NCI-H526 treated with DMSO at 0.1 percent for 48 hours (cell line): Measurements from ENCODE around the gene SSTR4.
A peak's percentile ranks its signal among the peaks of the same experiment; 100 is the strongest.

Experiments used
- DNase-seq: peaks from one replicate; lab custom pipeline; 2025; lab: John Stamatoyannopoulos, UW

SSTR4 gene

DNA sequence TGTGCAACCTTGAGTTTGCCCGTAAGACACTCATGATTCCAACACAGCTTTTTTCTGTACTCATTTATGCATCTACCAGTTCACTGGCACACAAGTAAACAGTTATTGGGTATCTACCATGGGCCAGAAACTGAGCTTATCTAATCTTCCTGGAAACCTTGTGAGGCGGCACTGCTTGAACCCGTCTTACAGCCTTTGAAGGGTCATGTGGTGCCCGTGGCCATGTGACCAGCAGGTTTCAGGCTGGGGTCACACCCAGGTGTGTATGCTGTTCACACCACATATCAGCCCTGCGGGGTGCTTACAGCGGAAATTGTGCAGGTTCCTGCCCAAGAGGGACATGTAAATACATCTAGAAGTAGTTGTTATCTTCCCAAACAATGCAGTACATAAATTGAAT, 8.3 kb downstream of the SSTR4 start:
- no peak for DNase-seq

DNA sequence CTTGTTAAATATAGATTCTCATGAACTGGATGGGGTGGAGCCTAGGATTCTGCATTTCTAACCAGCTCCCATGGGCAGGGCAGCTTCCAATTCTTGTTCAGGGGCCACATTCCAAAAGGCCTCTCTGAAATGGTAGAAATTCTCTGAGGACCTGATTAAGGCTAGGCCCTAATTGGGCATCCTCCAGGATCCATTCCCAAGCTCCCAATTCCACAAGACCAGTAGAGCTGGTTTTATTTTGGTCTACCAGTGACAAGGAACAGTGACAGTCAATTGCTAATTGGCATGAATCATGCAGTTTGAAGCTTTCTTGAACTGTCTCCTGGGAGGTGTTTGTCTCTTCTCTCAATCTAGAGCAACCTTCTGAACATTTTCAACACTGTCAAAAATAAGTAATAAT, 11.3 kb downstream of the SSTR4 start:
- no peak for DNase-seq

DNA sequence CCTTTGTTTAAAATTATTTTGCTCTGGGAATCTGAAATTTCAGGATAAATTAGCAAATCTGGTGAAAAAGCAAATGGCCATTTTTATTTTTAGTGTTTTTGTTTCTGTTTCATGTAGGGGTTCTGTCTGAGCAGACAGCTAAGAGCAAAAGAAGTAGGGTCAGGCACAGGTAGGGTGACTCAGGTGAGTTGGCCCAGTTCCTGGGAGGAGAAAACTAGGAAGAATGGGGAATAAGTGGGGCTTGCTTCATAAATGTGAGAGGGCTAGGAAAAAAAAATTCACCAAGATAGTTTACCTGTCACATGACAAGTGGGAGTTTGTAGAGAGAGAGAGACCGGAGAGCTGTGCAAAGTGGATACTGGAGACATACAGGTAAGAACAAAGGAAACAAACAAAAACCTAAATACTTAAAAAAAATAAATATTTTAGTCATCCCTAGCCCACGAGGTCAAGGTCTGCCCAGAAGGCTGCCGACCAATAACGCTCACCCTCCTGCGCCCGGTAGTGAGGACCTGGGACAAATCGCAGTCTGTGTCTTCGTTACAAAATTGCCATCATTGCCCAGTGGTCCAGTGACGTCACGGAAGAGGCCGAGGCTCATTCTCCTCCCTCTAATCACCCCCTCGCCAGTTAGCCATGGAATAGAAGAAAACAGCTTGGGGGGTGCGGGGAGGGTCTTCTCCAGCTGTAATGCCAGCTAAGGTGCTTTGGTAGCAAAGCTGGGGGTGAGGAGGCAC, 12.1 kb downstream of the SSTR4 start:
- DNase-seq: no peak

DNA sequence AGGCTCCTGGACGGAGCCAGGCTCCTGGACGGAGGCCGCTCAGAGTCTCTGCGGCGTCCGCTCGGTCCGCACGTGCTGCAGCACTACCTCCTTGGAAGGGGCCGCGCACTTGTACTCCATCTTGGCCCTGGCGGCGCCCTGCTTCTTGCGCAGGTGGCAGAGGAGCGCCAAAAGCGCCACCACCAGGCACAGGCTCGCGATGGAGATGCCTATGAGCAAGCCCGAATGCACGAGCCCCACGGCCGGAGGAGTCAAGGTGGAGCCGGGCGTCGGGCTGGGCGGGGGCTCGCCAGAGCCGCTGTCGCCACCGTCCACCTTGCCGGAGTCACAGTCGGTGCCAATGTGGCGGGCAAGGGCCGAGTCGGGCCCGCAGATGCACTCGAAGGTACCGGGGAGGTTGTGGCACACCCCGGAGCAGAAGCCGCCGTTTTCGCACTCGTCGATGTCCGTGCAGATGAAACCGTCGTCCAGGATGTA, 12.7 kb downstream of the SSTR4 start:
- DNase-seq: peak; percentile 4

DNA sequence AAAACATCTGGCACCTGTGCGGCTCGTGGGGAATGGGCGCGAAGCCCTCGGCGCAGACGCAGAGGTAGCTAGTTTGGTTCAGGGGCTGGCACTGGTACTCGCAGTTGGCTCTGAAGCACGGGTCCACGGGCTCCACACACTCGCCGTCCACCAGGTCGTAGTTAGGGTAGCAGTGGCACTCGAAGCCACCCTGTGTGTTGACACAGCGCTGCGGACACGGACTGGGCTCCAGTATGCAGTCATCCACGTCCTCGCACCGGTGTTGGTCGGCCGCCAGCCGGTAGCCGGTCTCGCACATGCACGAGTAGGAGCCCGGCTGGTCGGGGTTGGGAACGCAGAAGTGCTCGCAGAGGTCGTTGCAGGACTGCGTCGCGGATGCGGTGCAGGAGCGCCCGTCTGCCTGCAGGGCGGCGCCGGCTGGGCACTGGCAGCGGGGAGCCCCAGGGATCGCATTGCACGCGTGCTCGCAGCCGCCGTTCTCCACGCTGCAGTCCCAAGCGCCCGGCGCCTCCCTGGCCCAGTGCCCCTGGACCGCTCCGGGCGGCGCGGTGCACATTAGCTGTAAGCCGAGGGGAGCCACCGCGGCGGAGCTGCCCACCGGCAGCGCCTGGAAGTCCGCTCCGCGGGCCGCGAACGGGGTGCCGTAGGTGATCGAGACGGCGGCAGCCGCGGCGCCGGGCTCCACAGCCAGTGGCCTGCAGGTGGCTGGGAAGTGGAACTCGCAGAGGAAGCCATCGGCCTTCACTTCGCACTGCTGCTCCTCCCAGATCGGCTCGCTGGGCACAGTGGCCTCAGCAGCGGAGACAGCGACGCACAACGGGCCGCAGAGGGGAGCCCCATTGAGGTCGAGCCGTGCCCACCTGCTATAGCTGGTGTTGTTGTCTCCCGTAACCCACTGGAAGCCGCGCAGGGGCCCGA, 13.4 kb downstream of the SSTR4 start:
- DNase-seq: peak; percentile 9

DNA sequence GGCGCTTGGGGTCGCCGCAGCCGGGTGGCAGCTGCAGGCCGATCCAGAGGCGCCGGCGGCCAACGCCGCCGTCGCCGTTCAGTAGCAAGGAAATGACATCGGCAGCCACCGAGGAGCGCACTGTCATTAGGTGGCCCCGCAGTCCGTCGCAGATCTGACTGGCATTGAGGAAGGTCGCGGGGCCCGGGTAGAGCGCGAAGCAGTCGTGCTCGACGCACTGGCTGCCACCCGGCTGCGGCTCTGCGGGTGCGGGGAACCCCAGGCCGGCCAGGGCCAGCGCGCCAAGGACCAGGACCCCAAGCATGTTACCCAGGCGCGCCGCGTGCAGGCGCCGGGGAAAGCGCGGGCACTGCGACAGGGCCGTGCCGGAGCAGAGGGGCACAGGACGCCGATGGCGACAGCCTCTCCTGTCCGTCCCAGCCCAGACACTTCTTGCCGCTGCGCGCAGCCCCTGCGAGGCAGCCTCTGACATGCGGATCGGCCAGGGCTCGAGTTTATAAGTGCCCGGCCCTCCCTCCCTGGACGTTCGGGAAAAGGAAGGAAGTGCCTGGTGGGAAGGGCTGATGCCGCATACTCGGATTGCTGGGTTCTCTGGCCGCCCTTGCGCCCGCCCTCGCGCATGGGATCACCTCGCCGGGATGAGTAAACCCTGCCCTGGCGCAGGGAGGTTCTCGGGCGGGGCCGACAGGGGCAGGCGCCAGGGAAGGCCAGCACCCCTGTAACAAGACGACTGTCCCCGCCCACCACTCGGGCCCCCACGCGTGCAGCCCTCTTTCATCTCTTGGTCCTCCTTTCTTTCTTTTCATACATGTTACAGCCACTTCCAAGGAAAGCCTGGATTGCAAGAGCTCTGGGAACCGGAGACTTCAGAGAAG, 14.3 kb downstream of the SSTR4 start, which contains the start of gene THBD:
Gene THBD, minus strand, starts transcription at position 472 of the 875 bp plus-strand sequence. Its CDS starts 168 bp downstream, at position 304.
- DNase-seq: no peak

DNA sequence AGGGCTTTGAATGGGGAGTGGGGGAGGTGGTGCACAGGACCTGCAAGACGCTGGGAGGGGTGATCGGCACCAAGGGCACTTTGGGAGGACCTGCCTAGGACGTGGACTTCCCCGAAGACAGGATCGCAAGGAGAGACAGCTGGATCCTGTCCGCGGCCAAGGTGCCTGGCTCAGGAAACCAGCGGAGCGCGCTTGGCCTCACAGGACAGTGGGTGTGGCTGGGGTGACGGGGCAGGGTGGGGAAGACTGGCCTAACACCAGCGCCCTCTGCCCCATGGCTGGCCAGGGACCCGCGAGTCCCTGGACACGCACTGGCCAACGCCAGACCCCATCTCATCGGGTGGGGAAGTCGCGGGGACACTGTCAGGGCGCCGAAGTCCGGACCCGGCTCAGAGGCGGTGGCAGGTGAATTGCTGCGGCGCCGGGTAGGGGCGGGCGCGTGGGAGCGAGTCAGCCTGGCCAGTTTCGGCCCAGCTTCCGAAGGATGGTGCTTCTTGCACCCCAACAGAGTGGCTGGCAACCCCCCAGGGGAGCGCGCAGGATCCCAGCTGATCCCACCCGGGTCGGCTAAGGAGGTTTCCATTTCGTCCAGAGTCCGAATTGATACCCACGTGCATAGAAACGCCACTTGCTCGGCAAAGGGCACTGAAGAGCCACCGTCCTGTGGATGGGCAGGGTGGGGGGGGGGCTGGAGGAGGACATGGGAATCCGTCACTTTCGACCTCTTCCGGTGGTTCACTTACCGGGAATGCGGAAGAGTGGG, 15.1 kb downstream of the SSTR4 start:
- DNase-seq: no peak

DNA sequence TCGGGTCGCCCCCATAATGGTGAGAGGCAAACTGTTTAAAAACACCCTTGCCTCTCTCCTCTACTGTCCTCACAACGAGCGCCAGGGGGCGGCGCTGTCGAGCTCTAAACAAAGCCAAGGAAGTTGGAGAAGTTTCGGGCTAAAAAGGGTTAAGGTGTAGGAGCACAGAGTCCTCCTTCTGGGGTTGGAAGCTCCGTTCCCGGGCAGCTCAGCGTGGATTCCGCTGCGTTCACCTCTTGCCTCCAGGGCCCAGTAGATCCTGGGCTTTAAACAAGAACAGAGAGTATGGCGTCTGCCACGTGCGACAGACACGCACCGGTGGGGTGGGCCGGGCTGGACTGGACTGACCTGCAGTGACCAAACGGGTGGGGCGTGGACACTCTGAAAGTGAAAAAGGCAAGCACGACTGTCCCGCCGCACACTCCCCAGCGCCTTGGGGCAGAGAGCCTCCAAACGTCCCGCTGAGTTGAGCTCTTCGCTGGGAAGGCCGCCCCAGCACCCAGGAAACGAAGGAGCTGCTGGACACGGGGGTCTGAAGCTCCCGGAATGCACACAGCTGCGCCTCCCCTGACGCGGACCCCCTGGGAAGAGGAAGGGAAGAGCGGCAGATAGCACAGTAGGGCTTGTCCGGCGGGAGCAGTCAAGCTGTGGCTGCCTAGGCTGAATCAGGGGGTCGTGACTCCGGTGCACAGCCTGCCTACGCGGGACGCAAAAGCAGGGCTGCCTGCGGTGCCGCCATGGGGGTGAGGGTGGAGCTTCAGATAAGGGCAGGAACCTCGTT, 15.9 kb downstream of the SSTR4 start:
- no peak for DNase-seq

DNA sequence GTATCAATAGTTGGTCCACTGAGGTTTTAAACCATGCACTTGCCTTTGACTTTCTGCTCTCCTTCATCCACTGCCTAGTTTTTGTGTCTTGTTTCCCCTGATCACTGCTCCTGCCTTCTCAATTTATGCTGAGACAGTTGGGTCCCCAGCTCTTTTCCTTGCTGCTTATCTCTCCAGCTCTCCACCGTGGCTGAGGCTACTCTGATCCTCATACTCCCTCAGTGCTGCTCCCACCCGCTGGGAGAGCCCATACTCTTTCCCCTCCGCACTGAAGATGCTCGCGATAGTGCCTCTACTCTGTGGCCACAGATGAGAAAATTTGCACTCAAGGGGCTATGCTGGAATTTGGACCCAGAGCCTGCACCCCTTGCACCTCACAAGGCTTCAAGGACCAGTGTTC, 17.8 kb downstream of the SSTR4 start:
- no peak for DNase-seq

DNA sequence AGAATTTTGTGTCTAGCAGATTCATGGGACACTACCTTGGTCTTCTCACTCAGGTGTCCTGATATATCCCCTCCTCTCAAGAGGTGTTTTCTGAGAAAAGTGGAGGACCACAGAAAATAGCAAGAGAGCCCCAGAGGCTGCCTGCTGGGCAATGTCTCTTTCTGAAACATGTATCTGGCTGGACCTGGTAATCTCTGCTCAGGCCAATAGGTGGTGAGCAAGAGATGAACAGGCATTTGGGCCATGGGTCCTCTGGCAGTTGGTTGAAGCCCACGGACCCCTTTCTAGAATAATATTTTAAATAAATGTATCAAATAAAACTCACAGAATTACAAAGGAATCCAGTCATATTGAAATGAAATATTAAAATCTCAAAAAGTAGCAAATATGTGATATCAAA, 23.1 kb downstream of the SSTR4 start:
- no peak for DNase-seq

DNA sequence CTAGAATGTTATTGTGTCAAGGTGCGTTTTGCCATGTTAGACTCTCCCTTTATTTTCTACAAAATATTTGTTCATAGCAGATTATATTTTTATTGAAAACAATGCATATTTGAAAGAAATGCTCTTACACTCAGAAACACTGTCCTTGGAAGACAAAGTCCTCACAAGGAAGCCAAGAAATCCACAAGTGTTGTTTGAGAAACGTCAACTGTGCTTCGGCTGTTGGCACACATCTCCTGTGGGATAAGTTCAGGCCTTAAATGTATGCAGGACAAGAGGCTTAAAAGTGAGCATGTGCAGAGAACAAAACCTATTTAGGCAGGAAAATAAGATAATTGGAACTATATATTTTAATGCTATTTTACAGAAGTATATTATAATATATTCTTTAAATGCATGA, 23.9 kb downstream of the SSTR4 start:
- no peak for DNase-seq

DNA sequence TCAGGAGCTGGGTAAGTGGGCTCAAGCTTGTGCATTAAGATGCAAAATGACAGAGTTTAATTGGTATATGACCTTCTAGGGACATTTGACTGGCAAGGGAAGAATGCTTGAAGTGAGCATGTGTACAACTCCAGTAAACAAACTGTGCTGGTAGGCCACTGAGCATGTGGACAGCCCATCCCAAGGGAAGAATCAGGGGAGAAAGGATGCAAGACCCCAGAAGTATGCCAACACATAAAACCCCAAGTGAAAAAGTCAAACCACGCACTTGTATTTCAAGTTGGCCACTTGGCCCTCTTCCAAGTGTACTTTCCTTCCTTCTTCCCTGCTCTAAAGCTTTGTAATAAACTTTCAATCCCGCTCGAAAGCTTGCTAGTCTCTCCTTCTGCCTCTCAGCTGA, 24.7 kb downstream of the SSTR4 start:
- no peak for DNase-seq

DNA sequence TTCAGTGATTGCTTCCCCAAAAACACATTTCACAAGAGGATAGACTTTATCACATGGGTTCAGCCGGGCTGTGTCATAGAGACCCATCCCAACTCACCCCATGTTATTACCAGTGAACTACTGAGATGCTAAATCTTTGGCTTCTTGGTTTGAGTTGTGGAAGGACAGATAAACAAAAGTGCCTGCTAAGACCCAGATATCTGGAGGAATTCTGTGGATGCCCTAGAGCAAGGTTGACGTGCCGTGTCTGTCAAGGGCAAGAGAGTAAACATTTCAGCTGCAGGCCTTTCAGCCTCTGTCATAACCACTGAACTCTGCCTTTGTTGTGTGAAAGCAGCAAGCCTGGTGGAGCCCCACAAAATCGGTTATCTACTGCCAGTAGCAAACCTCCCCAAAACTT, 25.5 kb downstream of the SSTR4 start:
- no peak for DNase-seq

DNA sequence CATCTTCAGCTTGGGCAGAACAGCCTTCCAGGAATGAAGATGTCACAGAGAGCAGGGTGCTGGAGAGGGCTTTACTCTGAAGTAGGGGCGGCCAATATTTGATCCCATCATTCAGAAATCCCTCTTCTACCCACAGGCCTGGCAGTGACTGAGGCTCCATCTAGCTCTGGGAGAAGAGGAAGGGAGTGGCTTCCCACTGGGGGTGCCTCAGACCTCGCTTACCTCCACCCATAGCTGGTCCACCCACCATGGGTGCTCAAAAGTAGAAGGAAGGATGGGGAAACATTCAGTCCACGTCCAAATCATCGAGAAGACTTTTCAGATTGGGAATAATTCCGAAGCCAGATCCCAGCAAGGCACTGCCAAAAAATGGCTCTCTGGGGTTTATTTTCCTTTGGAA, 26.1 kb downstream of the SSTR4 start:
- no peak for DNase-seq

DNA sequence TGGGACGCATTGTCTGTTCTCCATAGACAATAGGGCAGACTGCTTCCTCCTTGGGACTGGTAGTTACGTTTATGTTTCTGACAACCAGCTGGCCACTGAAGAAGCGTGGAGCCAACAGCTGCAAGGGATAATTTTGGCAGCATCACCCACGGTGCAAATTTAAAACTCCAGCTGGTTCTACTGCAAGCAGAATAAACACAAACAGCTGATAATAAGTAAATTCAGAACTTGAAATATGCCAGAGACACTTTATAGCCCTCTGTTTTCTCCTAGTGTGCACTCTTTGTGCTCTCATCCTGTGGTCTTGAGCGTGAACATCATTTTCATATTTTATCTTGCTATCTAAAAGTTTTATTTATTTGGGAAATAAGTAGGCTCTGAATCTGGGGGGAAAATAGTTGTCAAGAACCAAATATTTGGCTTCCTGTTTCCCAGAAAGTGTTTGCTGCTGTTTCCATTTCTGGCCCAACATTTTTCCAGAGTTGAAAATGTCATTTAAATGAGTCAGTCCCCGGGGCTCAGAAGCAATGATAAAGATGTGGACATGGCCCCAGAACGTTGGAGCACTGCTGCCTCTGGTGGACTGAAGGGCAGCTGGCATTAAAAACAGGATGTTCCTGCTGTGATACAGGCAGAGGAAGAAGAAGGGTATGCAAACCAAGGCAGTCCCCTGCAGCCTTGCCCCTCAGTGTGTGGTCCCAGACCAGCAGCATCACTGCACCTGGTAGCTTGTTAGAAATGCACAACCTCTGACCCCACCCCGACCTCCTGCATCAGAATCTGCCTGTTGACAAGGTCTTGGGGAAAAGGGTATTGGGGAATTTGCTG, 26.8 kb downstream of the SSTR4 start:
- DNase-seq: no peak

DNA sequence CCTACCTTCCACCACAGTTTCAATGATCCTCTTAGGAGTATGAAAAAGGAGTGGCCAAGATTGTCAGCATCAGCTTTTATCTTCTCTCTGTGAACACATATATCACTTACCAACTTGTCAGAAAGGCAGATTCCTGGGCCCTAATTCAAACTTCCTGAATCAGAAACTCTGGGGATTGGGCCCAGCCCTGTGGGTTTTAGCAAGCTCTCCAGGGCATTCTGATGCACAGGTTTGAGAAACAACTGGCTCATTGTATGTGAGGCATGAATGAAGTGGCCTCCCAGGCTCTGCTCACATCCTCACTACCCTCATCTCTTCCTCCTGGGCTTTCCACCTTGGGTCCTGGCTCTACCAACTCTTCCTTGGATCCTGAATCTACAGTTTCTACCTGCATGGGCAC, 27.5 kb downstream of the SSTR4 start:
- no peak for DNase-seq

DNA sequence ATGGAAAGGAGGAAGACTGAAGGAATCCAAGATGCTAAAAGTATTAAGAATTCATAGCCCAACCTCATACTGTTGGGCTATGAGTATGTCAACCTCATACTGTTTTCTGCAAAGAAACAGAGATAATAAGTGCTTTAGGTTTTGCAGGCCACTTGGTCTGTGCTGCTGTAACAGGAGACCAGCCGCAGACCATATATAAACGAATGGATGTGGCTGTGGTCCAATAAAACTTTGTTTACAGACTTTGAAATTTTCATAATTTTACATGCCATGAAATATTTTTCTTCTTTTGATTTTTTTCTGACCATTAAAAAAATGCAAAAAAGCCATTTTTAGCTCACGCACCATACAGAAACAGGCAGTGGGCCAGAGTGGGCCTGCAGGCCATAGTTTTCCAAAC, 28.1 kb downstream of the SSTR4 start:
- DNase-seq: no peak

DNA sequence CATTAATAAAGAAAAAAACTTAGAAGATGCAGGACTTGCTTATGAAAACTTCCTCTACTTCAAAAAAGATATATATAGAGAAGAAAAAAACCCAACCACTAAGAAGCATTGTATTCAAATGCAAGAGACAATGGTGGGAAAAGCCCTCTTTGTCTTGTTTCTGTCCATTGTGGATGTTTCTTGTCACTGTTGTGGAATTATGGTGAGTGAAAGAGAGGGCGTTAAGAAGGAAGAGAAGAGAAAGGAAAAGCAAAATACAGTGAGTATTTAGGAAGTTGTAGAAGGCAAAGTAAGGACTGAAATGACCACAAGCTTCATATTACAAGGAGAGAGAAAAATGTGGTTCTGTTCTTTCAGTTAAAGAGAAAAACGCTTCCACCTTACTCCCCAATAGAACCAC, 28.5 kb downstream of the SSTR4 start:
- DNase-seq: no peak
